ENCODE results near the gene SLC13A2. TPM values are rescaled to one million over a fixed set of nuclear protein-coding genes. Genes with fewer than 3 reads are reported as not detected.

SLC13A2 gene
- total RNA-seq, 2 experiments from 2014 or later, result not detected

GRCh38 chr17:28500712-28501379 lies 27.4 kb downstream of the SLC13A2 start:
- intact Hi-C loops (cut with micrococcal nuclease), result no loop called here
- no peak for ATAC-seq
- no peaks in the 10 kb centered on the region for H3K9me3 Mint-ChIP-seq
- no peak overlapping the region for H3K27ac Mint-ChIP-seq
- no peaks in the 10 kb centered on the region for H3K36me3 Mint-ChIP-seq (ENCODE audit: low read depth)
- H3K27me3 Mint-ChIP-seq, result peaks cover 2% of the 10 kb centered on the region
- TF ChIP-seq, protein P1, sequence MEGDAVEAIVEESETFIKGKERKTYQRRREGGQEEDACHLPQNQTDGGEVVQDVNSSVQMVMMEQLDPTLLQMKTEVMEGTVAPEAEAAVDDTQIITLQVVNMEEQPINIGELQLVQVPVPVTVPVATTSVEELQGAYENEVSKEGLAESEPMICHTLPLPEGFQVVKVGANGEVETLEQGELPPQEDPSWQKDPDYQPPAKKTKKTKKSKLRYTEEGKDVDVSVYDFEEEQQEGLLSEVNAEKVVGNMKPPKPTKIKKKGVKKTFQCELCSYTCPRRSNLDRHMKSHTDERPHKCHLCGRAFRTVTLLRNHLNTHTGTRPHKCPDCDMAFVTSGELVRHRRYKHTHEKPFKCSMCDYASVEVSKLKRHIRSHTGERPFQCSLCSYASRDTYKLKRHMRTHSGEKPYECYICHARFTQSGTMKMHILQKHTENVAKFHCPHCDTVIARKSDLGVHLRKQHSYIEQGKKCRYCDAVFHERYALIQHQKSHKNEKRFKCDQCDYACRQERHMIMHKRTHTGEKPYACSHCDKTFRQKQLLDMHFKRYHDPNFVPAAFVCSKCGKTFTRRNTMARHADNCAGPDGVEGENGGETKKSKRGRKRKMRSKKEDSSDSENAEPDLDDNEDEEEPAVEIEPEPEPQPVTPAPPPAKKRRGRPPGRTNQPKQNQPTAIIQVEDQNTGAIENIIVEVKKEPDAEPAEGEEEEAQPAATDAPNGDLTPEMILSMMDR (IDR thresholded peaks at IDR 0.05), result no peak
- H3K4me1 Mint-ChIP-seq (ENCODE audit: low read depth), result no peaks in the 10 kb centered on the region
- DNase-seq, result no peak
- POLR2A ChIA-PET, result no interaction called here
- no peak overlapping the region for H3K4me3 Mint-ChIP-seq
- CTCF ChIA-PET, result interaction anchor here (1.6 kb wide), 1 partner anchor 40 kb away, joined by 4 read pairs; no protein-coding TSS in a partner anchor

DNA sequence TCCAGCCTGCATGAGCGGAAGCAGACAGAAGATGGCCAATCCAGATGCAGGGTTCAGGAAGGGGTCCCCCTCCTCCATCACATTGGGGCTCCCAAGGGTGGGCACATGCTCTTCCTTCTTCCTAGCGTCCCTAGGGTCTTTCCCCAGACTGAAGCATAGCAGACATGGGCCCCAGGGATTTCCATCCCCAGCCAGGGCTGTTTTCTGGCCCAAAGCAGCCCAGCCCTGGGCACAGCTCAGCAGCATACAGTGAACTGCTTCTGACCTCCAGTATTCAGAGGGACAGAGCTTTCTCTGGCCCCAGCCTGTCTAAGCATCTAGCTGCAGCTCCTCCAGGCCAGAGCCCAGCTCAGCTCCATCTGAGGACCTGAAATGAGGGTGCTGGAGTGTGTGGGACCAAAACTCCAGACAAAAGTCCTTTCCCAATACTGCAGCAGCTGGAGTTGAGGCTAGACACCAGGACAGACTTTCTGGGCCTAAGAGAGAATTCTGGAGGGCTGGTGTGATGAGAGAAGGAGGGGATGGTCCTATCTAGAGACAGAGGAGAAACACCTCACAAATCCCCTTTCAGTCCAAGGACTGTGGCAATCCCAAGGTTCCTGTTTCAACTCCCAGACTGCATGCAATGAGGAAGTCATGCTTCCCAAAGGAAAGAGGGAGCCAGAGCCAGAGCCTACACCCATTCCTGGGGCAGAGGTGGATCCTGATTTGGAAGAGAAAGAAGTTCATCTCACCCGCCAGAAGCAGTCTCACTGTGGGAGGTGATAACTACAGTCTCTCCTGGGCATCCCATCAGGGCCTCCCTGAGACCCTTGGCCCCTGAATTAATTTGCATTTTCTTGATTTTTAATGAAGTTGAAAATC lies 28.2 kb downstream of the SLC13A2 start:
- no peak for ATAC-seq
- DNase-seq, result no peak
- H3K36me3 Mint-ChIP-seq (ENCODE audit: low read depth), result no peaks in the 10 kb centered on the region
- no peaks in the 10 kb centered on the region for H3K4me1 Mint-ChIP-seq (ENCODE audit: low read depth)
- ChIA-PET POLR2A (no interaction called here), CTCF (interaction anchor here (1.6 kb wide), 1 partner anchor 39 kb away, joined by 4 read pairs; no protein-coding TSS in a partner anchor)
- intact Hi-C loops (cut with micrococcal nuclease), result no loop called here
- no peak overlapping the region for H3K4me3 Mint-ChIP-seq
- H3K27me3 Mint-ChIP-seq, result peaks cover 3% of the 10 kb centered on the region
- TF ChIP-seq, protein P1 (IDR thresholded peaks at IDR 0.05), result no peak
- H3K9me3 Mint-ChIP-seq, result no peaks in the 10 kb centered on the region
- no peak overlapping the region for H3K27ac Mint-ChIP-seq

DNA sequence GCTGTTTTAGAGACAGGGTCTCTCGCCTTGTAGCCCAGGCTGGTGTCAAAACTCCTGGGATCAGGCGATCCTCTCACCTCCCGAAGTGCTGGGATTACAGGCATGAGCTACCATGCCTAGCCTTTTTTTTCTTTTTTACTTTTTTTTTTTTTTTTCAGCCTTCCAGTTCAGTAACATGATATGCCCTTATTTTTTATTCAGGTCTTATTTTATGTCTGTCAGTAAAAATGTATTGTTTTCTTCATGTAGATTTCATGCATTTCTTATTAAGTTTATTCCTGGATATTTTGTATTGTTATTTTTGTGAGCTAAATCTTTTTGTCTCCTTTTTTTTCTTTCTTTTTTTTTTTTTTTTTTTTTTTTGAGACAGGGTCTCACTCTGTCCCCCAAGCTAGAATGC lies 30.0 kb downstream of the SLC13A2 start:
- peaks cover 9% of the 10 kb centered on the region for H3K27me3 Mint-ChIP-seq
- H3K36me3 Mint-ChIP-seq (ENCODE audit: low read depth), result no peaks in the 10 kb centered on the region
- intact Hi-C loops (cut with micrococcal nuclease), result no loop called here
- H3K4me1 Mint-ChIP-seq (ENCODE audit: low read depth), result no peaks in the 10 kb centered on the region
- no peaks in the 10 kb centered on the region for H3K9me3 Mint-ChIP-seq
- DNase-seq, result no peak
- ATAC-seq, result no peak
- ChIA-PET POLR2A (no interaction called here), CTCF (interaction anchor here (1.0 to 2.0 kb wide), 6 partner anchors 8 to 110 kb away, joined by 3 to 8 read pairs (median 4); no protein-coding TSS in a partner anchor)
- no peak overlapping the region for H3K27ac Mint-ChIP-seq
- TF ChIP-seq, protein P1 (IDR thresholded peaks at IDR 0.05), result no peak
- H3K4me3 Mint-ChIP-seq, result no peak overlapping the region

DNA sequence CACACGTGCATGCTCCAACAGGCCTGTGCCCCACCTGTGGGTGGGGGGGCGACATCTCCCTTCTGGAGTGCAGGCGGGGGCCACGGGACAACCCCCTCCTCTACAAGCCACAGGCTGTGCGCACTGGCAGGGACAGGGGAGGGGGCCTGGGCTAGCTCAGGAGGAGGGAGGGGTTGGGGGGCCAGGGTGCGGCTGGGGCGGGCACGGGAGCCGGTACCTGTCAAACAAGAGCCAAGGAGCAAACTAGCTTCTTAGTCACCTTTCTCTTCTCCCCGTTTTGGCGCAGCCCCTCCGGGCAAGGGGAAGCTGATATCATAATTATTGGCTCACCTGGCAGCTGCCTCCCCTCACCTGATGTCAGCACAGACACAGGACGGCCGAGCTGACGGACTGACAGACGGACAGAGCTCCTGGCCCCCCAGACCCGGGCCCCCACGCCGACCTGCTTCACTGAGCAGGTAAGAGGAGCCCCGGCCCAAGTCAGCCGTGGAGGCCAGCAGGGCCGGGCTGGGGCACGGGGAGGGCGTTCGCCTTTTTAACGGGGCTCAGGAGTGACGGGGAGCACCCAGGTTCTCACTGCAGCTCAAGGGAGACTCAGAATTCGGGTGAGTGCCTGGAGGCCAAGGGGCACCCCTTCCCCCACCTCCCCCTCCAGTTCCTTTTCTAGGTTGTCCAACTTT lies 32.7 kb downstream of the SLC13A2 start, which contains the start of gene FOXN1:
Gene FOXN1 (plus strand): TSS at position 363 of the 680 bp plus-strand sequence. CDS start 17,622 bp downstream, outside the sequence.
- Mint-ChIP-seq H3K27ac (no peak within 1 kb of the TSS), H3K4me3 (no peak within 1 kb of the TSS), H3K4me1 (ENCODE audit: low read depth) (no peaks in the 10 kb centered on the region), H3K36me3 (ENCODE audit: low read depth) (no peaks in the 10 kb centered on the region), H3K9me3 (no peaks in the 10 kb centered on the region), H3K27me3 (peaks cover 23% of the 10 kb centered on the region)
- ATAC-seq (no peak), DNase-seq (no peak)
- ChIA-PET CTCF (interaction anchor here (1.1 kb wide), 1 partner anchor 11 kb away, joined by 4 read pairs; no protein-coding TSS in a partner anchor), POLR2A (no interaction called here)
- intact Hi-C loops (cut with micrococcal nuclease), result no loop called here
- TF ChIP-seq, protein P1 (IDR thresholded peaks at IDR 0.05), result no peak
